Measurements from ENCODE around the gene DTX4.

Gene DTX4

GRCh38 chr11:59151761-59152160 lies 20.2 kb upstream of the DTX4 start:
- H3K4me3 Mint-ChIP-seq = no peak overlapping the region
- H3K27me3 Mint-ChIP-seq (ENCODE audit: low read depth, poor library complexity) = peaks cover 3% of the 10 kb centered on the region
- no peak overlapping the region for H3K27ac Mint-ChIP-seq
- DNase-seq = no peak
- no peaks in the 10 kb centered on the region for H3K9me3 Mint-ChIP-seq
- no peaks in the 10 kb centered on the region for H3K4me1 Mint-ChIP-seq
- H3K36me3 Mint-ChIP-seq (ENCODE audit: low read depth) = no peaks in the 10 kb centered on the region
- TF ChIP-seq CTCF (IDR thresholded peaks at IDR 0.05) = no peak

- no peaks in the 10 kb centered on the region for H3K4me1 Mint-ChIP-seq
- H3K4me3 Mint-ChIP-seq = no peak overlapping the region
- peaks cover 3% of the 10 kb centered on the region for H3K27me3 Mint-ChIP-seq (ENCODE audit: low read depth, poor library complexity)
- no peak for TF ChIP-seq CTCF (IDR thresholded peaks at IDR 0.05)
- no peaks in the 10 kb centered on the region for H3K36me3 Mint-ChIP-seq (ENCODE audit: low read depth)
- H3K27ac Mint-ChIP-seq = no peak overlapping the region
- no peak for DNase-seq
- no peaks in the 10 kb centered on the region for H3K9me3 Mint-ChIP-seq
These were observed 19.5 kb upstream of the DTX4 start for GRCh38 chr11:59152312-59152951.

GRCh38 chr11:59154610-59155009 lies 17.3 kb upstream of the DTX4 start:
- no peak for TF ChIP-seq CTCF (IDR thresholded peaks at IDR 0.05)
- no peak overlapping the region for H3K4me3 Mint-ChIP-seq
- H3K4me1 Mint-ChIP-seq = no peaks in the 10 kb centered on the region
- peaks cover 4% of the 10 kb centered on the region for H3K27me3 Mint-ChIP-seq (ENCODE audit: low read depth, poor library complexity)
- no peak overlapping the region for H3K27ac Mint-ChIP-seq
- H3K9me3 Mint-ChIP-seq = no peaks in the 10 kb centered on the region
- H3K36me3 Mint-ChIP-seq (ENCODE audit: low read depth) = no peaks in the 10 kb centered on the region
- DNase-seq = no peak

GRCh38 chr11:59157433-59157832 lies 14.5 kb upstream of the DTX4 start:
- Mint-ChIP-seq H3K27me3 (ENCODE audit: low read depth, poor library complexity) (peaks cover 15% of the 10 kb centered on the region), H3K4me1 (no peaks in the 10 kb centered on the region)

GRCh38 chr11:59158206-59159068 lies 13.5 kb upstream of the DTX4 start:
- Mint-ChIP-seq H3K36me3 (ENCODE audit: low read depth) (no peaks in the 10 kb centered on the region), H3K27me3 (ENCODE audit: low read depth, poor library complexity) (peaks cover 21% of the 10 kb centered on the region), H3K4me1 (no peaks in the 10 kb centered on the region), H3K27ac (no peak overlapping the region), H3K9me3 (peaks cover 5% of the 10 kb centered on the region), H3K4me3 (no peak overlapping the region)
- TF ChIP-seq CTCF (IDR thresholded peaks at IDR 0.05) = peak; percentile 80
- DNase-seq = peak; percentile 58

More at GRCh38 chr11:59157433-59157832, 14.5 kb upstream of the DTX4 start:
- DNase-seq = no peak
- no peak for TF ChIP-seq CTCF (IDR thresholded peaks at IDR 0.05)
- H3K36me3 Mint-ChIP-seq (ENCODE audit: low read depth) = no peaks in the 10 kb centered on the region
- no peak overlapping the region for H3K27ac Mint-ChIP-seq
- peaks cover 5% of the 10 kb centered on the region for H3K9me3 Mint-ChIP-seq
- H3K4me3 Mint-ChIP-seq = no peak overlapping the region
